SK-N-SH treated with all-trans-retinoic acid at 6 μM for 48 hours (cell line): ENCODE data around the gene SH3RF1.
A peak's percentile ranks its signal among the peaks of the same experiment; 100 is the strongest.

Experiments
- CREB5 ChIP-seq: fragments of 250-450 bp; sonication (Bioruptor Pico); IDR thresholded peaks from 2 replicates; pipeline ENCODE4 v1.5.1; 2020; ENCODE audit warnings: low read depth, mild to moderate bottlenecking, moderate library complexity
- CSDC2 ChIP-seq: fragments of 250-450 bp; sonication (Bioruptor Pico); IDR thresholded peaks from 2 replicates; pipeline ENCODE4 v1.5.0; 2020; ENCODE audit warnings: mild to moderate bottlenecking, moderate library complexity
- GLIS3 ChIP-seq: fragments of 250-450 bp; sonication (Bioruptor Pico); IDR thresholded peaks from 2 replicates; pipeline ENCODE4 v1.5.0; 2020; ENCODE audit warnings: mild to moderate bottlenecking, moderate library complexity
- PATZ1 ChIP-seq: fragments of 250-450 bp; sonication (Bioruptor Pico); IDR thresholded peaks from 2 replicates; pipeline ENCODE4 v1.8.0; 2020; ENCODE audit warnings: mild to moderate bottlenecking, moderate library complexity, borderline replicate concordance
- POU6F1 ChIP-seq: fragments of 250-450 bp; sonication (Bioruptor Pico); IDR thresholded peaks from 2 replicates; pipeline ENCODE4 v1.8.0; 2021; ENCODE audit warnings: low read depth, mild to moderate bottlenecking, moderate library complexity, borderline replicate concordance
- RARB ChIP-seq: fragments of 250-450 bp; sonication (Bioruptor Pico); IDR thresholded peaks from 2 replicates; pipeline ENCODE4 v1.8.0; 2021; ENCODE audit warnings: mild to moderate bottlenecking, moderate library complexity
- TOX ChIP-seq: fragments of 250-450 bp; sonication (Bioruptor Pico); IDR thresholded peaks from 2 replicates; pipeline ENCODE4 v1.8.0; 2021; ENCODE audit warnings: mild to moderate bottlenecking, moderate library complexity, borderline replicate concordance
- ZFP3 ChIP-seq: fragments of 250-450 bp; sonication (Bioruptor Pico); IDR thresholded peaks from 2 replicates; pipeline ENCODE4 v1.5.0; 2020; ENCODE audit warnings: mild to moderate bottlenecking, moderate library complexity
- ZNF70 ChIP-seq: fragments of 450-650 bp; formaldehyde crosslinking; IDR thresholded peaks from 2 replicates; pipeline ENCODE4 v1.5.0; 2020; ENCODE audit warnings: mild to moderate bottlenecking, moderate library complexity

GRCh38 chr4:169080981-169081380, 189.8 kb downstream of the SH3RF1 start:
- TF ChIP-seq ZFP3 (CRISPR knock-in tag): 0 out of 2 replicates have a peak, but pooled peaks have one; percentile 25
- no peak for TF ChIP-seq TOX (CRISPR knock-in tag)
- TF ChIP-seq CSDC2 (CRISPR knock-in tag): no peak
- TF ChIP-seq RARB: no peak
- TF ChIP-seq GLIS3 (CRISPR knock-in tag): no peak
- no peak for TF ChIP-seq ZNF70 (CRISPR knock-in tag)
- no peak for TF ChIP-seq CREB5 (CRISPR knock-in tag)
- TF ChIP-seq POU6F1 (CRISPR knock-in tag): no peak
- TF ChIP-seq PATZ1: no peak
